H9 (cell line): ENCODE results near the gene TACC2. TPM values are rescaled to one million over a fixed set of nuclear protein-coding genes. Genes with fewer than 3 reads are reported as not detected.

Source experiments
- DNase-seq: peaks from one replicate; pipeline ENCODE4 v3.0.0-alpha.2; 2017
- H2AFZ ChIP-seq: one replicate; pipeline ENCODE4 v1.6.1; 2013; ENCODE audit warnings: mild to moderate bottlenecking, low read length, control low read depth, moderate library complexity
- H2AK5ac ChIP-seq: 2 replicates; pipeline ENCODE4 v1.6.1; 2013; ENCODE audit warnings: low read length, control low read depth, mixed read lengths; ENCODE audit not compliant: insufficient read length
- H2BK120ac ChIP-seq: one replicate; pipeline ENCODE4 v1.6.1; 2013; ENCODE audit warnings: low read depth, mild to moderate bottlenecking, low read length, control low read depth, inconsistent platforms; ENCODE audit not compliant: poor library complexity, severe bottlenecking
- H2BK12ac ChIP-seq: 2 replicates; pipeline ENCODE4 v1.6.1; 2013; ENCODE audit warnings: low read length, control low read depth, mixed read lengths, low read depth; ENCODE audit not compliant: insufficient read length
- H2BK15ac ChIP-seq: 2 replicates; pipeline ENCODE4 v1.6.1; 2013; ENCODE audit warnings: low read depth, low read length, control low read depth
- H2BK20ac ChIP-seq: one replicate; pipeline ENCODE4 v1.6.1; 2013; ENCODE audit warnings: low read depth, mild to moderate bottlenecking, low read length, control low read depth, inconsistent platforms; ENCODE audit not compliant: poor library complexity, severe bottlenecking
- H2BK5ac ChIP-seq: 2 replicates; pipeline ENCODE4 v1.6.1; 2013; ENCODE audit warnings: low read length, control low read depth, mixed read lengths; ENCODE audit not compliant: insufficient read length
- H3K14ac ChIP-seq: 2 replicates; pipeline ENCODE4 v1.6.1; 2013; ENCODE audit warnings: low read length, control low read depth; ENCODE audit not compliant: insufficient read depth
- H3K18ac ChIP-seq: 2 replicates; pipeline ENCODE4 v1.6.1; 2013; ENCODE audit warnings: low read depth, mild to moderate bottlenecking, mixed read lengths, low read length, control low read depth; ENCODE audit not compliant: insufficient read length
- H3K23ac ChIP-seq: 2 replicates; pipeline ENCODE4 v1.6.1; 2013; ENCODE audit warnings: low read length, control low read depth, mixed read lengths, low read depth; ENCODE audit not compliant: insufficient read length
- H3K23me2 ChIP-seq: 2 replicates; pipeline ENCODE4 v1.6.1; 2013; ENCODE audit warnings: low read depth, mild to moderate bottlenecking, mixed read lengths, low read length, control low read depth; ENCODE audit not compliant: insufficient read length, poor library complexity, severe bottlenecking
- H3K27ac ChIP-seq: 2 replicates; pipeline ENCODE4 v1.5.1; 2013; ENCODE audit warnings: low read length, control low read depth, mixed read lengths, low read depth; ENCODE audit not compliant: insufficient read length
- H3K27me3 ChIP-seq: 2 replicates; pipeline ENCODE4 v1.6.1; 2013; ENCODE audit warnings: low read length, control low read depth, inconsistent platforms; ENCODE audit not compliant: insufficient read depth
- H3K4ac ChIP-seq: 2 replicates; pipeline ENCODE4 v1.6.1; 2013; ENCODE audit warnings: low read depth, mild to moderate bottlenecking, control low read depth, inconsistent platforms, low read length, moderate library complexity
- H3K4me1 ChIP-seq: 2 replicates; pipeline ENCODE4 v1.6.1; 2013; ENCODE audit warnings: low read length, control low read depth, inconsistent platforms; ENCODE audit not compliant: insufficient read depth
- H3K4me2 ChIP-seq: 2 replicates; pipeline ENCODE4 v1.6.1; 2013; ENCODE audit warnings: low read length, control low read depth, mixed read lengths; ENCODE audit not compliant: insufficient read length, insufficient read depth
- H3K56ac ChIP-seq: 2 replicates; pipeline ENCODE4 v1.6.1; 2013; ENCODE audit warnings: low read depth, mild to moderate bottlenecking, mixed read lengths, low read length, control low read depth; ENCODE audit not compliant: insufficient read length
- H3K79me1 ChIP-seq: 2 replicates; pipeline ENCODE4 v1.6.1; 2013; ENCODE audit warnings: low read depth, mild to moderate bottlenecking, moderate library complexity, low read length, control low read depth, inconsistent platforms; ENCODE audit not compliant: insufficient read depth, poor library complexity, severe bottlenecking
- H3K79me2 ChIP-seq: 2 replicates; pipeline ENCODE4 v1.6.1; 2013; ENCODE audit warnings: low read length, control low read depth, inconsistent platforms; ENCODE audit not compliant: insufficient read depth
- H3K9ac ChIP-seq: 2 replicates; pipeline ENCODE4 v1.6.1; 2013; ENCODE audit warnings: low read length, control low read depth, mixed read lengths; ENCODE audit not compliant: insufficient read length; ENCODE audit errors: extremely low read depth
- H3K9me3 ChIP-seq: one replicate; pipeline ENCODE4 v1.6.1; 2013; ENCODE audit warnings: low read depth, low read length, inconsistent platforms; ENCODE audit not compliant: control insufficient read depth
- H3T11ph ChIP-seq: one replicate; pipeline ENCODE4 v1.6.1; 2013; ENCODE audit warnings: mild to moderate bottlenecking, low read length, control low read depth, inconsistent platforms
- H4K20me1 ChIP-seq: one replicate; pipeline ENCODE4 v1.6.1; 2013; ENCODE audit not compliant: control insufficient read depth, insufficient read length, insufficient read depth
- H4K5ac ChIP-seq: 2 replicates; pipeline ENCODE4 v1.6.1; 2013; ENCODE audit warnings: low read depth, mild to moderate bottlenecking, mixed read lengths, low read length, control low read depth; ENCODE audit not compliant: insufficient read length
- H4K8ac ChIP-seq: replicated peaks from 2 replicates; pipeline ENCODE4 v1.6.1; 2013; ENCODE audit warnings: low read length, control low read depth, mixed read lengths, low read depth; ENCODE audit not compliant: insufficient read length
- H4K91ac ChIP-seq: 2 replicates; pipeline ENCODE4 v1.6.1; 2013; ENCODE audit warnings: low read depth, mild to moderate bottlenecking, moderate library complexity, mixed read lengths, low read length, control low read depth; ENCODE audit not compliant: insufficient read length
- H3K27ac Mint-ChIP-seq, 3 experiments: 2 replicates in 2 of 3; 3 replicates in 1 of 3; pipeline ENCODE4 v1.8.0; 2020 to 2021; ENCODE audit warnings: mixed read lengths in 3 of 3, mild to moderate bottlenecking in 1 of 3, moderate library complexity in 1 of 3
- H3K27me3 Mint-ChIP-seq: 2 replicates; pipeline ENCODE4 v1.8.0; 2021; ENCODE audit warnings: low read depth, mild to moderate bottlenecking, moderate library complexity, mixed read lengths
- H3K36me3 Mint-ChIP-seq, 3 experiments: 2 replicates in 2 of 3; 3 replicates in 1 of 3; pipeline ENCODE4 v1.8.0; 2020 to 2021; ENCODE audit warnings: low read depth in 3 of 3, mixed read lengths in 3 of 3; ENCODE audit not compliant: insufficient read depth in 1 of 3
- H3K4me1 Mint-ChIP-seq, 2 experiments: 2 replicates each; pipeline ENCODE4 v1.8.0; 2020; ENCODE audit warnings: mixed read lengths in 2 of 2
- H3K4me3 Mint-ChIP-seq, 2 experiments: 2 replicates in 1 of 2; 3 replicates in 1 of 2; pipeline ENCODE4 v1.8.0; 2020 to 2021; ENCODE audit warnings: mild to moderate bottlenecking in 2 of 2, mixed read lengths in 2 of 2, moderate library complexity in 1 of 2
- H3K9me3 Mint-ChIP-seq, 2 experiments: 2 replicates in 1 of 2; 3 replicates in 1 of 2; pipeline ENCODE4 v1.8.0; 2020; ENCODE audit warnings: mild to moderate bottlenecking in 2 of 2, mixed read lengths in 2 of 2, moderate library complexity in 1 of 2
- CTCF ChIP-seq: fragments of 200-600 bp; sonication (generic); conservative IDR thresholded peaks from 3 replicates; pipeline ENCODE4 v1.8.0; 2021; ENCODE audit warnings: antibody characterized with exemption, mild to moderate bottlenecking
- WGBS: extraction: QIAGEN DNeasy Blood & Tissue Kit; methylation state at CpG from one replicate; pipeline ENCODE4 v1.1.7; 2013; ENCODE audit warnings: missing lambda C conversion rate, low lambda C conversion rate, mixed read lengths; ENCODE audit not compliant: insufficient read length; ENCODE audit errors: extremely low coverage; 5-methylcytosine and 5-hydroxymethylcytosine counted together
- total RNA-seq: library from RNA; stranded (reverse); gene quantifications from 2 replicates; pipeline ENCODE4 v1.2.1, GENCODE V29; 2021

The TACC2 gene
- total RNA-seq, 1 experiment from 2014 or later: 58.1 TPM

- Histone ChIP-seq H2BK20ac (no peak overlapping the region), H3K79me1 (no peaks in the 10 kb centered on the region), H4K91ac (no peak overlapping the region), H3K56ac (no peak overlapping the region), H2BK120ac (no peak overlapping the region), H3K4me2 (no peak overlapping the region), H2BK12ac (no peak overlapping the region), H3K4me1 (peaks cover 3% of the 10 kb centered on the region; the same call in 1 of the 2 replicates), H3T11ph (no peak overlapping the region), H3K9ac (no peak overlapping the region), H3K27ac (no peak overlapping the region), H2AK5ac (no peak overlapping the region), H3K9me3 (no peaks in the 10 kb centered on the region), H2BK15ac (no peak overlapping the region), H4K5ac (no peak overlapping the region), H4K8ac (no peak overlapping the region), H3K79me2 (no peaks in the 10 kb centered on the region), H3K23ac (no peak overlapping the region), H4K20me1 (no peaks in the 10 kb centered on the region), H2BK5ac (no peak overlapping the region), H3K14ac (no peak overlapping the region), H3K27me3 (no peaks in the 10 kb centered on the region), H3K4ac (no peak overlapping the region), H3K18ac (no peak overlapping the region), H2AFZ (no peak overlapping the region), H3K23me2 (no peaks in the 10 kb centered on the region)
- Mint-ChIP-seq H3K4me1 (peaks cover 19% of the 10 kb centered on the region in 2 experiments), H3K4me3 (no peak overlapping the region), H3K36me3 (peaks cover 6 to 21% (median 16%) of the 10 kb centered on the region in 3 experiments), H3K27ac (no peak overlapping the region; a peak in 2 of 7 replicates), H3K9me3 (peaks cover 5 to 6% of the 10 kb centered on the region in 2 experiments; a peak in 4 of 5 replicates), H3K27me3 (no peaks in the 10 kb centered on the region)
- no CpG with 5 or more reads among the region's 10 CpGs for WGBS
- no peak for TF ChIP-seq CTCF
- DNase-seq: no peak
These were observed 150.7 kb downstream of the TACC2 start for GRCh38 chr10:122139627-122140170.
